Suprapubic skin (tissue), 4 donors: ENCODE measurements around the gene AGR3.

Experiments
- CTCF ChIP-seq, 2 donors: fragments of 200-600 bp in 1 of 2; fragments of 450-650 bp in 1 of 2; sonication (generic) in 1 of 2; IDR thresholded peaks; one replicate each; pipeline ENCODE4 v1.5.1; 2016 to 2019; ENCODE audit warnings: antibody characterized with exemption in 2 of 2, mild to moderate bottlenecking in 1 of 2, moderate library complexity in 1 of 2
- POLR2A ChIP-seq, 2 donors: fragments of 450-650 bp; IDR thresholded peaks; one replicate each; pipeline ENCODE4 v1.6.1; 2017; ENCODE audit warnings: antibody characterized with exemption in 2 of 2, mild to moderate bottlenecking in 2 of 2, moderate library complexity in 2 of 2
- POLR2AphosphoS5 ChIP-seq, 3 donors: sonication (generic); formaldehyde crosslinking; IDR thresholded peaks; one replicate each; pipeline ENCODE4 v1.6.1; 2017; ENCODE audit warnings: antibody characterized with exemption in 3 of 3

DNA sequence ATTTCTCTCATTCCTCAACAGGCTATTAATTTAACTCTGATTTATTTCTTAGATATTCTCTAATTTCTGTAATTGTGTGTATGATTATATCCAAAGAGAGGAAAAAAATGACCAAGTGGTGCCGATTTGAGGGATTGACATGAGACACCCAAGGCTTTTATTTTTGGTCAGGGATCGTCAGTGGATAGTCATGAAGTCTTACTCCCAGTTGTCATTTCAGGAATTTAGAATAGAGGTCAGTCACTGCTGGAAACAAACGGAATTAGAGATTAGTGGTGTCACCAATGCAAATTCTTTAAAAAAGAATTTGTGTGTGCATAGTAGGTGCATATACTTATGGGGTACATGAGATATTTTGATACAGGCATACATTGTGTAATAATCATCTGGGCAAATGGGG, 26.8 kb upstream of the AGR3 start:
- TF ChIP-seq CTCF (IDR thresholded peaks at IDR 0.05) (no peak), POLR2A (IDR thresholded peaks at IDR 0.05) (no peak), POLR2AphosphoS5 (IDR thresholded peaks at IDR 0.05) (no peak)
